ENCODE data around the gene LGALS9.

LGALS9 gene

DNA sequence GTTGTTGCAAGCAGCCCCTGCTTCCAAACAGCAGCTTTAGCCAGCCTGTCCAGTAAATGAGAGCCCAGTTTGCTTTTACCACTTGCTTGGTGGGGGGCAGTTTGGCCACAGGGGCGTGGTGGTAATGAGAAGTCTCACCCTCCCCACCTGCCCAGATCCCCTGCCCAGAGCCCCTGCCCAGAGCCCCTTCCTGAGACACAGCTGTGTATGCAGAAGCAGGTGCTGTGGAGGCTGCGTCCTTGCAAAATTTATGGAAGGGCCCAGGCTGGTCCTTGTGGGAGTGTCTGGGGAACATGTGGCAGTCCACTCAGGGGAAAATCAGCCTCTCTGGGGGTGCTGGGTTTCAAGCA is 27.6 kb upstream of the LGALS9 start:
- DNase-seq (ENCODE audit: low spot score), result no peak

DNA sequence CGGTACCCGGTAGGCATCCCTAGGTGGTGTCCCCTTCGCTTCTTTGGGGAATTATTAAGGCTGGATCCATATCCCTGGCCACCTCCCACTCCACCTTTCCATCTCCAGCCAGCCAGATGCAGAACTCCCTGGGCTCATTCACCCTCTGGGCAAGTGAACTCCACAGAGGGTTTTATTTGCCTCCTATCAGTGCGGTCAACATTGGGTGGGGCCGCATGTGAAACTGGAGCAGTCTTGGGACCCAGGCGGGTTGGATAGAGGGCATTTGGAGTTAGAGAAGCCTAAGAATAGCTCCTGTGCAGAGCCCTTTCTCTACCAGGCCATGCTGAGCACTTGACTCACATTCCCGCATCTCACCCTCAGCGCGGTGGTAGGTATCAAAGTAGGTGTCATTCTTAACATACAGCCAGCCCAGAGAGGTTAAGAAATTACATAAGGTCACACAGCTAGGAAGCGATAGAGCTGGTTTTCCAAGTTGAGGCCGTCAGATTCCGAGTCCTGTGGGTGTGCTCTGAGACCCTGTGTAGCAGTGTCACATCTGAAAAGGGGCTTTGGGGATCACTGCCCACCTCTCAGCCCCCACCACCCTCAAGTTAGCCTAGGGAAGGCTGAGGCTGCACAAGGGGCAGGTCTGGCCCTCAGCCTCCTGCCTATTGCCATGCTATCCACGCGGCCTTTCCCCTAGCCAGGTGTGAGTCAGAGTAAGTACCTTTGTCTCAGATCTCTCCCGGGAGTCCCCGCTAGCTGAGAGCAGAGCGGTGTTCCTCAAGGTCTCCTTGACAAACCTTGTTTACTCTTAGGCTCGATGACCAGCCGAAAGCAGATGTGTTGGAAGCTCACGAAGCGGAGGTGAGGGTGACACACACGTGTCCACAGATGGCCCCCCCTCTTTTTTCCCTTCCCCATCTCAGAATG is 26.9 kb upstream of the LGALS9 start:
- no peak for DNase-seq (ENCODE audit: low spot score)

DNA sequence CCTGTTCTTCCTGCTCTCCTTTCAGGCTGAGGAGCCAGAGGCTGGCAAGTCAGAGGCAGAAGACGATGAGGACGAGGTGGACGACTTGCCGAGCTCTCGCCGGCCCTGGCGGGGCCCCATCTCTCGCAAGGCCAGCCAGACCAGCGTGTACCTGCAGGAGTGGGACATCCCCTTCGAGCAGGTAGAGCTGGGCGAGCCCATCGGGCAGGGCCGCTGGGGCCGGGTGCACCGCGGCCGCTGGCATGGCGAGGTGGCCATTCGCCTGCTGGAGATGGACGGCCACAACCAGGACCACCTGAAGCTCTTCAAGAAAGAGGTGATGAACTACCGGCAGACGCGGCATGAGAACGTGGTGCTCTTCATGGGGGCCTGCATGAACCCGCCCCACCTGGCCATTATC is 25.6 kb upstream of the LGALS9 start:
- no peak for DNase-seq (ENCODE audit: low spot score)

DNA sequence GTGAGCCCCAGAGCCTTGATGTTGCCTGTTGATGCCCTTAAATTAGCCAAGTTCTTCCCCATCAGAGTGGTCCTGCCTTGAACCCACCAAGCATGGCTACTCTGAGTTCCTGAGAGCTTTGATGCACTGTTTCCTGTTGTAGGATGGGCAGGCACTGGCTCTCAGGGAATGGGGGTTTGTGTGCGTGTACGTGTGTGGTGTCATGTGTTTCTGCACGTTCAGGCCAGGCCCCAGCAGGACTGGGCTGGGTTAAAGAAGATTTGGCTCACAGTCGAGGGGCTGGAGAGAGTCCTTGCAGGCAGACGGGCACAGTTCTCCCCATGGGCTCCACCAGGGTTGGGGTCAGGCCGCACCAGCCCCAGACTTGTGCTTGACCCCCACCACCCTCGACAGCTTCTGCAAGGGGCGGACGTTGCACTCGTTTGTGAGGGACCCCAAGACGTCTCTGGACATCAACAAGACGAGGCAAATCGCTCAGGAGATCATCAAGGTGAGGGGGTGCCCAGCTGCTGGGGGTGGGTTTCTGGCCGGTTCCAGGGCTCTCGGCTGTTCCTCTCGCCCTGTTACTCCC is 23.4 kb upstream of the LGALS9 start:
- no peak for DNase-seq (ENCODE audit: low spot score)

DNA sequence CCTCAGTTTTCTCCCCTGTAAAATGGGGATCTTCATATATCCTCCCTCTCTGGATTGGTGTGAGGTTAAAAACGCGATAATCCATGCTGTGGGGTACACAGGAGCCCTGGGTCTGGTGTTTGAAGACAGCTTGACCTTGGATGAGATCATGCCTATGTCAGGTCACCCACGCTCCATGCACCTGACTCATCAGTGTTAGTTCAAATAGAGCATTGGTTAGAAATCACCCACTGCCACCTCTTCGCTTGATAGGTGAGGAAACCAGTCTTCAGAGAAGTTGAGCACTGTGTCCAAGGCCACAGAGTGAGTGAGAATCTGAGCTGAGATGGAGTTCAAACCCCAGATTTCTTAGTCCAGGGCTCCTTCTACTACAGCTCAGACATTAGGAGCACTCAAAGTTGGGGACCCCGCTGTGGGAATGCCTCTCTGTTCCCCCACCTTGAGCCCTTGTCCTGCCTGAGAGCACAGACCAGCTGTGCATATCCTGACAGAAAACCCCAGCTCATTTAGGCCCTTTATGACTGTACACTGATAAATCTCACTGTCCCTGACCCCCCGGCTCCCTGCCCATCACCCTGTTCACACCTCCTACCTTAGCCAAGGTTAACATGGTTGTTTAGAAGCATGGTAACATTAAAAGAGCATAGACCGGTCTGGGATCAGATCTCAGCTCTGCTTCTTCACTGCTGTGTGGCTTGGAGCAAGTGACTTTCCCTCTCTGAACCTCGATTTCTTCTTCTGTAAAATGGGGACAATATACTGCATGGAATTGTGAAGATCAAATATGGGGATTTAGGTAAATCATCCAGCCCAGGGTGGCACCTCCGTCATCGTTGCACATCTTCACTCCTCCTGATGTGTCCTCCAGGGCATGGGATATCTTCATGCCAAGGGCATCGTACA is 22.4 kb upstream of the LGALS9 start:
- DNase-seq (ENCODE audit: low spot score), result no peak

GRCh38 chr17:27609611-27610303 is 21.2 kb upstream of the LGALS9 start:
- peak; percentile 31 for DNase-seq (ENCODE audit: low spot score)

DNA sequence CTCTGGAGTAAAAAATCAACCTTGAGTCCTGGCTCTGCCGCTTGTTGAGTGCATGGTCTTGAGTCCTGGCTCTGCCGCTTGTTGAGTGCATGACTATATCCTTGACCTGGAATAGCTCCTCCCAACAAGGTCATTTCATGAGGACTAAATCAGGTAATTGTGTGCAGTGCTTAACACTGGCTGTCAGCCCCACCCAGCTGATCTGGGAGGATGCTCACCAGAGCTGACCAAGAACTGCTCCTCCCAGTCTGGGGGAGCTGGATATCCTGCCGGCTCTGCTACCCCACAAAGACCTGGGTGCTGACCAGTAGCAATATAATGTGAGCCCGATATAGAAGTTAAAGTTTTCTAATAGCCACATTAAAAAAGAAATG is 20.7 kb upstream of the LGALS9 start:
- no peak for DNase-seq (ENCODE audit: low spot score)

DNA sequence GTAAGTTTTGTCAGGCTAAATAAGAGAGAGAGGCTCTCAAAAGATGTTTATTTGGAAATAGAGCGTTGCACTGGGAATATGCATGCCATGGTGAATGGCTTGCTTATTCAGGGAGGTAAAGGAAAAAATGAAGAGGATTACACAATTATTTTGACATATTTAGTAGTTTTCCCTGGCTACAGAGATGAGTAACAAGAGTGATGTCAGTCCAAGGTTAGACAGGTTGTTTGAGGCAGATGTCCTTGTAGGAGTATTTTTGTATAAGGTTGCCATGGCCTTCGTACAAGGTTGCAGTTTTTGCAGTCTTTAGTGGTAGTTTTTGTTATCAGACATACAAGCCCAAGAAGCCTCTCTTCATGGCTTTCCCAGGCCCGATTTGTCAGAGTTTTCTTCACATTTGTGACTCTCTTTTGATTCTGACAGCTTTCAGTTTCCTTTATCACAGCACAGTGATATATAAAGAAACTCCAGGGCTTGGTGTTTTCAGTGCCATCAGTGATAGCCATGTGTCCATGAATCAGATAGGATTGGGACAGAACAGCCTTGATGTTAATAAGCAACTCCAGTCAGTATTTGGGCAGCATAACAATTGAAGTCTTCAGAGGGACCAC is 18.7 kb upstream of the LGALS9 start:
- DNase-seq (ENCODE audit: low spot score), result no peak

DNA sequence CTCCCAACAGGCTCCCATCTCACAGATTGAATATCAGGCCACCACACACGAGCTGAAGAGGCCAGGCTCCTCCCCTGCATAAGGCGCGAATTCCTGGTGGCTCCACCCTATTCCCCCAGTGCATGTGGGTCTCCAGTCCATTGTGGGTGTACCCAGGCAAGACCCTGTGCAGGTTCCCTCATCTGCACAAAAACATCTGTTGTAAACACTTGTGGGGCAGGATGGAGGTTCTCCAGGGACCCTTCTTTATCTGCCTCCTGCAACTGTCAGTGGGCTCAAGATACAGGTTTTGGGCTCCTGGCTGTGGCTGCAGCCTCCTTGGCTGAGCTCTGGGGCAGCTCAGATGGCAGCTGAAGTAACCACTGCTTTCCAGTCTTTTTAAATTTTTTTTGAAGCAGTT is 17.6 kb upstream of the LGALS9 start:
- DNase-seq (ENCODE audit: low spot score), result no peak

DNA sequence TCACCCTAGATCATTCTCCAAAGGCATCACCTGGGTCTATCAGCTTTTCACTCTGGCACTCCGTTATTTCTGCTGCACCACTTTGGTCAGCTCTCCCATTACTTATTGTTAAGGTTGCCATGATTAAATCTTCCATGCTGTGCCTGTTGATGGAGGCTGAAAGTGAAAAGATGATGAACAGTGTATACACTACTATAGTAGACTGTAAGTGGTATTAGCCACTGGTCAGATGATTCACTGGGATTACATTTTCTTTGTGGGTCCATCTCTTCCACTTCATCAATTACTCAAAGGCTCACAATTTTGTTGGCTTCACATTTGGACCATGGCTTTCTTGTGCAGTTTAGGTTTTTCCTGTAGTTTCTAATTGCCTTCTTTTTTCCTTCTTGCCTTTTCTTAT is 15.9 kb upstream of the LGALS9 start:
- DNase-seq (ENCODE audit: low spot score), result no peak

- no peak for DNase-seq (ENCODE audit: low spot score)
Measured at GRCh38 chr17:27616414-27616813, 14.6 kb upstream of the LGALS9 start.

DNA sequence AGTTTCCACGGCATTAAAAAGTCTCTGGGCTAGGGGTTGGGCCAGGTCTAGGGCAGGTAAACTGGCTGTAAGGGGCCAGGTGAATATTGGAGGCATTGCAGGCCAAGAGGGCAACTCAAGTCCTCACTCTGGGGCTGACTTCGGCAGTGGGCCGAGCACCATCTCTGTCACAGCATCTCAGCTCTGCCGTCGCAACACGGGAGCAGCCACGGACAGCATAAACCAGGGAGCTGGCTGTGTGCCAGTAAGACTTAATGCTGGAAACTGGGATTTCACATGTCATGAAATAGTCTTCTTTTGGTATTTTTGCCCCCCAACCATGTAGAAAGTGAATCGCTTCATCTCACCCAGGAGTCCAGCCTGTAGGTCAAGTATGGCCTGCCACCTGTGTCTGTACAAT is 12.6 kb upstream of the LGALS9 start:
- DNase-seq (ENCODE audit: low spot score), result no peak

GRCh38 chr17:27620721-27621120 is 10.3 kb upstream of the LGALS9 start:
- DNase-seq (ENCODE audit: low spot score), result no peak

GRCh38 chr17:27621536-27621935 is 9.5 kb upstream of the LGALS9 start:
- DNase-seq (ENCODE audit: low spot score), result no peak

DNA sequence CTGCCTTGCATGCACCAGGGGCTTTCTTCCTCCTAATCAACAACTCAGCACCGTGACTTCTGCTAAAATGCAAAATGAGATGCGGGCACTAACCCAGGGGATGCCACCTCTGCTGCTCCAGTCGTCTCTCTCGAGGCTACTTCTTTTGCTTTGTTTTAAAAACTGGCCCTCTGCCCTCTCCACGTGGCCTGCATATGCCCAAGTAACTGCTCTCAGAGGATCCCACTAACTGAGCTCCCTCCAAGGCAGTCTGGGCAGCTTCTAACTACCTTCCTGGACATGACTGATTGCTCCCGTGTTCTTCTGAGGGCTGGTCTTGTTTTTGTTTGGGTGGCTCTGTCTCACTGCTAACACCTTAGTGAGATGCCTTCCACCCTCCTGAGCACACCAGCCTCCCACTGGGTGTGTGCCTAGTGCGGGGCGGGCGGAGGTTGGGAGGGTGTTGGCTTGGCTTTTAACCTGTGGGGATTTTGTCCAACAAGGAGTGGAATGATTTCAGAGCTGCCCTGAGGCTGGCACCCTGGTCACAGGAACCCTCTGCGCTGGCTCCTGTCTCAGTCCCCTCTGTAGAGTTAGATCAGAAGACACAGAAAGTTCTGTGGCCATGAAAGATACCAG is 8.9 kb upstream of the LGALS9 start:
- DNase-seq (ENCODE audit: low spot score), result no peak

DNA sequence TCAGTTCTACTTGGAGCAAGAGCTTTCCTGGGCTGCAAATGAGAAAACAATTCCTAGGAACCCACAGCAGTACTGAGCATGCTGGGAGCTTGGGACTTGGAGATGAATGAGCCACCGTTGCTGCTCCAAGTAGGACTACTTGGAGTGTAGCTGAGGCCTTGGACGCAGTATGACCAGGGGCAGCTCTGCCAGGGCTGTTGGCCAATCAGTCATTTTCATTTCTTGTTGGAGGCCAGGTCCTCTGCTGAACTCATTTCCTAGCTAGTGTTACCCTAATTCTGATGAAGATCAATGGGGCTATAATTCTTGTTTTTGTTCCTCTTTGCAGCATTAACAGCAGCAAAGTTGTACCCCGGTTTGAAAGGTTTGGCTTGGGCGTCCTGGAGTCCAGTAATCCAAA is 8.0 kb upstream of the LGALS9 start:
- DNase-seq (ENCODE audit: low spot score), result no peak

DNA sequence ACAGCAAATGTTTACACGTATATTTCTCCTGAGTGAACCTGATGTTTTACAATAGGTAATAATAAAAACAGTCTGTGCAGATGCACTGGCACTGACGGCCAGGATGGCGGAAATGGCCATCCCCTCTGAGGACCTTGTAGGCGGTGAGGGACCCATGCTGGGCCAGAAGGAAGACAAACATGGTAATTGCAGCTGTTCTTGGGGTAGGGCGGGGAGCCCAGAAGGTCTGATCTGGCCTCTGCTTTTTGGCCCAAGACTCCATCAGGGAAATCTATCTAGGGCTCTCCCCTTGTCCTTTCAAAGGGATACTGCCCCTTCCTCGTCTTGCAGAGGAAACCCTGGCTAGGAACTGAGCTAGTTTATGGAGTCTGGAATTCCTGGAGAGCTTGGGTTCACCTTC is 7.4 kb upstream of the LGALS9 start:
- DNase-seq (ENCODE audit: low spot score), result no peak

GRCh38 chr17:27624539-27624938 is 6.4 kb upstream of the LGALS9 start:
- no peak for DNase-seq (ENCODE audit: low spot score)

DNA sequence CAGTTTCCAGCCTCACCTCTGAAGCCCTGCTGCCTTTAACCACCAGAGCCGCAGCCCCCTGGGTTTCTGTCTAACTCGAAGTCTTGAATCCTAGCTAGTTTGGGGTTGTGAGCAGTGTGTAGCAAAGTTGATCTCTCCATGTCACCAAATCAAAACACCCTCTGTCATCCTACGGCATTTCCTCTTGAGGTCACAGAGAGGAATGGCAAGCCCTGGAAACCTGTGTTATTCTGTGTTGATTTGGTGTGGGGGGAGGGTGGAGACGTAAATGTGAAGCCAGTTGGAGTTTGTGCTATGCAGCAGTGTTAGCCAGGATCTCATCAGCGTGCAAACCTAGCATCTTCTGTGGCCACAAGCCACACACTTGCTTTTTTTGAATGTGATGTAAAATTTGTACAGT is 5.1 kb upstream of the LGALS9 start:
- no peak for DNase-seq (ENCODE audit: low spot score)

DNA sequence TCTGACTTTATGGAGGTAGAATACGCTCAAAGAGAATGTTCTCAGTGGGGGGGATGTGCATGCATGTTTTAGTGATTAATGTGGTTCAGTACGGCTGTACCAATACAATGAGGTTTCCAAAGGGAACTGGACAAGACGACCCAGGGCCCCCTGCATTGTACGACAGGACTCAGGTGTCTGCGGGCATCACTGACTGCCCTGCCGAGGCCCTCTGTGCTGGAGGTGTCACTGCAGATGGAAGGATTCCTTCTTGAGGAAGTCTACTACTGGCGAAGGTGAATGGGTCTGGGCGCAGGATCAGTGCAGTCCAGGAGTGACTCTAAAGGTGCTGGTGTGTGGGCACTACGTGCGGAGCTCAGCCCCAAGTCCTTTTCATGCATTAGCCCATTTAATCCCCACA is 3.5 kb upstream of the LGALS9 start:
- no peak for DNase-seq (ENCODE audit: low spot score)

DNA sequence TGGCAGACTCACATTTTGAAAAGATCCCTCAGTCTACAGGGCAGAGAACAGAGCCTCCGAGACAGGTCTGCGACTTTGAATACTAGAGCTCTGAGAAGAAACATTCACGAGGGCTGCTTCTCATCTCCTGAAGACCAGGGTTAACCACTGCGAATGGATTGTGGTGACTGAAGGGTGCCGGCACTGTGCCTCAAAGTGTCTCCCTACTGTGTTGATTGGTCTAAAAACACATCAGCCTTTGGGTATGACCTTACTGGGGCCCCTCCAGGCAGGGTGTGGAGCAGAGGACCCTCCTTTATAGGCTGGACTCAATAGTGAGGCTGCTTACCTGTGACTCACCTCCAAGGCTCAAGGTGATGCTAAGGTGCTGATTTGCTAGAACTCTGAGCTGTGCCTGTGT is 2.6 kb upstream of the LGALS9 start:
- no peak for DNase-seq (ENCODE audit: low spot score)
